Parathyroid adenoma (tissue), 2 donors: ENCODE data around the gene GPR179.

Source experiments
- H2AFZ ChIP-seq: fragments of 300-600 bp; sonication (generic); one replicate; pipeline ENCODE4 v1.7.0; 2017; ENCODE audit warnings: antibody characterized with exemption, mild to moderate bottlenecking
- H3K27ac ChIP-seq: fragments of 300-600 bp; sonication (generic); one replicate; pipeline ENCODE4 v1.7.0; 2017
- H3K27me3 ChIP-seq: fragments of 300-600 bp; sonication (generic); one replicate; pipeline ENCODE4 v1.7.0; 2017; ENCODE audit warnings: low read length; ENCODE audit not compliant: control insufficient read depth, insufficient read depth
- H3K36me3 ChIP-seq: fragments of 300-600 bp; sonication (generic); one replicate; pipeline ENCODE4 v1.7.0; 2017; ENCODE audit warnings: low read length; ENCODE audit not compliant: control insufficient read depth, insufficient read depth
- H3K4me1 ChIP-seq: fragments of 300-600 bp; sonication (generic); one replicate; pipeline ENCODE4 v1.7.0; 2017; ENCODE audit warnings: control low read depth
- H3K4me2 ChIP-seq: fragments of 300-600 bp; sonication (generic); one replicate; pipeline ENCODE4 v1.7.0; 2017; ENCODE audit warnings: low read length
- H3K4me3 ChIP-seq: fragments of 300-600 bp; sonication (generic); one replicate; pipeline ENCODE4 v1.7.0; 2017; ENCODE audit warnings: low read depth, low read length
- H3K79me2 ChIP-seq: fragments of 300-600 bp; sonication (generic); one replicate; pipeline ENCODE4 v1.7.0; 2017; ENCODE audit warnings: control low read depth
- H3K9ac ChIP-seq: fragments of 300-600 bp; sonication (generic); one replicate; pipeline ENCODE4 v1.7.0; 2017; ENCODE audit warnings: mild to moderate bottlenecking
- H3K9me3 ChIP-seq: fragments of 300-600 bp; sonication (generic); one replicate; pipeline ENCODE4 v1.7.0; 2017; ENCODE audit warnings: low read length; ENCODE audit not compliant: control insufficient read depth
- CTCF ChIP-seq: fragments of 300-600 bp; sonication (generic); IDR thresholded peaks from one replicate; pipeline ENCODE4 v1.7.0; 2017; ENCODE audit warnings: antibody characterized with exemption, mild to moderate bottlenecking
- donor health status: primary hyperparathyroidism.

Gene GPR179

GRCh38 chr17:38339891-38340290 lies 3.9 kb downstream of the GPR179 start:
- Histone ChIP-seq H2AFZ (no peak overlapping the region), H3K9ac (no peak overlapping the region), H3K4me3 (no peak overlapping the region), H3K27me3 (no peaks in the 10 kb centered on the region), H3K79me2 (no peaks in the 10 kb centered on the region), H3K27ac (no peak overlapping the region), H3K4me2 (no peak overlapping the region), H3K36me3 (no peaks in the 10 kb centered on the region), H3K9me3 (no peaks in the 10 kb centered on the region), H3K4me1 (peaks cover 8% of the 10 kb centered on the region)
- TF ChIP-seq CTCF, result no peak

- no peak for TF ChIP-seq CTCF
- Histone ChIP-seq H2AFZ (no peak overlapping the region), H3K4me3 (no peak overlapping the region), H3K27me3 (no peaks in the 10 kb centered on the region), H3K4me2 (no peak overlapping the region), H3K79me2 (no peaks in the 10 kb centered on the region), H3K9ac (no peak overlapping the region), H3K9me3 (no peaks in the 10 kb centered on the region), H3K27ac (no peak overlapping the region), H3K4me1 (peaks cover 8% of the 10 kb centered on the region), H3K36me3 (no peaks in the 10 kb centered on the region)
Measured at GRCh38 chr17:38338535-38338934, 5.2 kb downstream of the GPR179 start.

GRCh38 chr17:38338053-38338452 lies 5.7 kb downstream of the GPR179 start:
- Histone ChIP-seq H2AFZ (no peak overlapping the region), H3K79me2 (no peaks in the 10 kb centered on the region), H3K9ac (no peak overlapping the region), H3K27me3 (no peaks in the 10 kb centered on the region), H3K4me3 (no peak overlapping the region), H3K4me1 (peaks cover 8% of the 10 kb centered on the region), H3K4me2 (no peak overlapping the region), H3K9me3 (no peaks in the 10 kb centered on the region), H3K36me3 (no peaks in the 10 kb centered on the region), H3K27ac (no peak overlapping the region)
- TF ChIP-seq CTCF, result no peak

GRCh38 chr17:38336838-38337237 lies 6.9 kb downstream of the GPR179 start:
- H3K9ac ChIP-seq, result no peak overlapping the region
- no peaks in the 10 kb centered on the region for H3K79me2 ChIP-seq
- H2AFZ ChIP-seq, result no peak overlapping the region
- H3K9me3 ChIP-seq, result no peaks in the 10 kb centered on the region
- H3K27me3 ChIP-seq, result no peaks in the 10 kb centered on the region
- no peak for TF ChIP-seq CTCF
- no peak overlapping the region for H3K27ac ChIP-seq
- H3K4me1 ChIP-seq, result peaks cover 8% of the 10 kb centered on the region
- no peak overlapping the region for H3K4me2 ChIP-seq
- H3K4me3 ChIP-seq, result no peak overlapping the region
- H3K36me3 ChIP-seq, result no peaks in the 10 kb centered on the region

- no peaks in the 10 kb centered on the region for H3K4me1 ChIP-seq
- H3K27ac ChIP-seq, result no peak overlapping the region
- H3K4me2 ChIP-seq, result no peak overlapping the region
- H3K36me3 ChIP-seq, result no peaks in the 10 kb centered on the region
- no peaks in the 10 kb centered on the region for H3K27me3 ChIP-seq
- no peaks in the 10 kb centered on the region for H3K9me3 ChIP-seq
- H3K79me2 ChIP-seq, result no peaks in the 10 kb centered on the region
- no peak overlapping the region for H2AFZ ChIP-seq
- no peak for TF ChIP-seq CTCF
- no peak overlapping the region for H3K4me3 ChIP-seq
- no peak overlapping the region for H3K9ac ChIP-seq
Measured at GRCh38 chr17:38334480-38335364, 9.0 kb downstream of the GPR179 start.
